Measurements from ENCODE around the gene INCENP. TPM values are rescaled to one million over a fixed set of nuclear protein-coding genes. Genes with fewer than 3 reads are reported as not detected.
A peak's percentile ranks its signal among the peaks of the same experiment; 100 is the strongest.

INCENP gene
- total RNA-seq, 1 experiment from 2014 or later = 154 TPM

GRCh38 chr11:62169448-62169847, 45.6 kb downstream of the INCENP start:
- H3K79me2 ChIP-seq (ENCODE audit: low read depth) = no peaks in the 10 kb centered on the region
- intact Hi-C loops (cut with micrococcal nuclease; ENCODE audit: unreplicated experiment) = no loop called here
- TF ChIP-seq EZH2 (IDR thresholded peaks at IDR 0.05; ENCODE audit: low read depth) = no peak
- TF ChIP-seq, protein P1, sequence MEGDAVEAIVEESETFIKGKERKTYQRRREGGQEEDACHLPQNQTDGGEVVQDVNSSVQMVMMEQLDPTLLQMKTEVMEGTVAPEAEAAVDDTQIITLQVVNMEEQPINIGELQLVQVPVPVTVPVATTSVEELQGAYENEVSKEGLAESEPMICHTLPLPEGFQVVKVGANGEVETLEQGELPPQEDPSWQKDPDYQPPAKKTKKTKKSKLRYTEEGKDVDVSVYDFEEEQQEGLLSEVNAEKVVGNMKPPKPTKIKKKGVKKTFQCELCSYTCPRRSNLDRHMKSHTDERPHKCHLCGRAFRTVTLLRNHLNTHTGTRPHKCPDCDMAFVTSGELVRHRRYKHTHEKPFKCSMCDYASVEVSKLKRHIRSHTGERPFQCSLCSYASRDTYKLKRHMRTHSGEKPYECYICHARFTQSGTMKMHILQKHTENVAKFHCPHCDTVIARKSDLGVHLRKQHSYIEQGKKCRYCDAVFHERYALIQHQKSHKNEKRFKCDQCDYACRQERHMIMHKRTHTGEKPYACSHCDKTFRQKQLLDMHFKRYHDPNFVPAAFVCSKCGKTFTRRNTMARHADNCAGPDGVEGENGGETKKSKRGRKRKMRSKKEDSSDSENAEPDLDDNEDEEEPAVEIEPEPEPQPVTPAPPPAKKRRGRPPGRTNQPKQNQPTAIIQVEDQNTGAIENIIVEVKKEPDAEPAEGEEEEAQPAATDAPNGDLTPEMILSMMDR (conservative IDR thresholded peaks at IDR 0.05) = no peak
- H3K27me3 ChIP-seq (ENCODE audit: insufficient read depth, low read depth) = peaks cover 99% of the 10 kb centered on the region
- H2AFZ ChIP-seq = no peak overlapping the region
- no peaks in the 10 kb centered on the region for H3K36me3 ChIP-seq (ENCODE audit: low read depth)
- no peaks in the 10 kb centered on the region for H3K9me3 ChIP-seq (ENCODE audit: insufficient read depth, low read depth)
- no peaks in the 10 kb centered on the region for H3F3A ChIP-seq (ENCODE audit: insufficient read depth, low read depth)
- no peak overlapping the region for H3K4me2 ChIP-seq
- no peak overlapping the region for H3K4me3 ChIP-seq
- POLR2A ChIA-PET (ENCODE audit: unreplicated experiment) = no interaction called here
- no peaks in the 10 kb centered on the region for H3K4me1 ChIP-seq (replicated peaks; ENCODE audit: insufficient read depth)
- no TSS peak for BruUV-seq (replicated peaks)
- H4K20me1 ChIP-seq (ENCODE audit: insufficient read depth) = no peaks in the 10 kb centered on the region
- no peaks in the 10 kb centered on the region for H3K9me2 ChIP-seq (ENCODE audit: insufficient read depth)
- CTCF ChIA-PET = interaction anchor here (0.6 kb wide), 1 partner anchor 13 kb away, joined by 6 read pairs; no protein-coding TSS in a partner anchor
- DNase-seq = no peak
- no peak overlapping the region for H3K27ac ChIP-seq

DNA sequence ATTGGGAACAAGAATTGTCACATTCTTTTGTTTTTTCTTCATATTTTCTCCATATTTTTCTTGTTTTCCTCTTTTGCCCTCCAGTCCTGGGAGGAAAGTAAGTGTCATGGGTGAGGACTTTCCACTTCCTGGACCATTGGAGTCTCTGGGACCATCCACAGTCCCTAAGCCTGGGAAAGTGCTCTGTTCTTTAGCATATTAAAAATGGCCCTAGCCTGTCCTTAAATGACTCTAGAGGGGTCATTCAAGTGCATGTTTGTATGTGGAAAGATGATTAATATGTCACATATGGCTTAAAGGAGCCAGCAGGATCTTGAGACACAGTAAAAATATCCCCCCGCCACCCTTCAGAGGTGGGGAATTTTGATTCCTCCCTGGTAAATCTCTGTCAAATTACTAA, 46.1 kb downstream of the INCENP start:
- Histone ChIP-seq H3K27ac (no peak overlapping the region), H2AFZ (no peak overlapping the region), H3F3A (ENCODE audit: insufficient read depth, low read depth) (no peaks in the 10 kb centered on the region), H3K4me2 (no peak overlapping the region), H3K4me1 (replicated peaks; ENCODE audit: insufficient read depth) (no peaks in the 10 kb centered on the region), H3K36me3 (ENCODE audit: low read depth) (no peaks in the 10 kb centered on the region), H3K9me2 (ENCODE audit: insufficient read depth) (no peaks in the 10 kb centered on the region), H3K9me3 (ENCODE audit: insufficient read depth, low read depth) (no peaks in the 10 kb centered on the region), H4K20me1 (ENCODE audit: insufficient read depth) (no peaks in the 10 kb centered on the region), H3K27me3 (ENCODE audit: insufficient read depth, low read depth) (peaks cover 99% of the 10 kb centered on the region), H3K79me2 (ENCODE audit: low read depth) (no peaks in the 10 kb centered on the region), H3K4me3 (no peak overlapping the region)
- POLR2A ChIA-PET (ENCODE audit: unreplicated experiment) = interaction anchor here (0.6 kb wide), 1 partner anchor 80 kb away, joined by 6 read pairs; no protein-coding TSS in a partner anchor
- DNase-seq = no peak
- intact Hi-C loops (cut with micrococcal nuclease; ENCODE audit: unreplicated experiment) = loop anchor here (2.0 kb wide), 1 partner anchor 693 kb away; no protein-coding TSS in a partner anchor
- TF ChIP-seq, protein P1 (conservative IDR thresholded peaks at IDR 0.05) = no peak
- TF ChIP-seq EZH2 (IDR thresholded peaks at IDR 0.05; ENCODE audit: low read depth) = no peak
- no TSS peak for BruUV-seq (replicated peaks)
- CTCF ChIA-PET = no interaction called here

DNA sequence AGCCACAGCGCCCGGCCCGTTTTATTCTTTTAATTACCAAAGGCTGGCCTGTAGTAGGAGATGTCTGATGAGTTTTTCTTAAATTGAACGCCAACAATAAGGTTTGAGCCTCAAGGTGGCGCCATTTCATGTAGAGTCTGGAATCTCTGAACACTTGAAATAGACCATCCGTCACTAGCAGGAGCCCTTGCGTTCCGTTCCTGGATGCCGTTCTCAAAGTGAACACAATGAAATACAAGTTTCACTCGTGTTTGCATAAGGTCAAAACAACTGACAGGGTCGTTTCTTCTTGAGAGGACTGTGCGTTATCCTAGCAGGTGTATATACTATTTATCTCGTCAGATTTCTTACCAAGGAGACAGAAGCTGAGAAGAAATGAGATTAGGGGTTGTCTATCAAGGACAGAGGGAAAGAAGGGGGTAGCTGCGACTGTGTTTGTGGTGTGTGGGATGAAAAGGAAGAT, 47.5 kb downstream of the INCENP start:
- DNase-seq = peak; percentile 67 to 70
- H3K27me3 ChIP-seq (ENCODE audit: insufficient read depth, low read depth) = peaks cover 98% of the 10 kb centered on the region
- no peak overlapping the region for H3K27ac ChIP-seq
- H3K36me3 ChIP-seq (ENCODE audit: low read depth) = no peaks in the 10 kb centered on the region
- no peaks in the 10 kb centered on the region for H3F3A ChIP-seq (ENCODE audit: insufficient read depth, low read depth)
- no peaks in the 10 kb centered on the region for H3K9me2 ChIP-seq (ENCODE audit: insufficient read depth)
- no peak for TF ChIP-seq EZH2 (IDR thresholded peaks at IDR 0.05; ENCODE audit: low read depth)
- TF ChIP-seq, protein P1 (conservative IDR thresholded peaks at IDR 0.05) = peak; percentile 86
- no peaks in the 10 kb centered on the region for H3K79me2 ChIP-seq (ENCODE audit: low read depth)
- no peaks in the 10 kb centered on the region for H3K9me3 ChIP-seq (ENCODE audit: insufficient read depth, low read depth)
- no peak overlapping the region for H3K4me2 ChIP-seq
- ChIA-PET POLR2A (ENCODE audit: unreplicated experiment) (no interaction called here), CTCF (interaction anchor here (0.7 kb wide), 2 partner anchors 175 to 344 kb away, joined by 9 to 10 read pairs; no protein-coding TSS in a partner anchor)
- intact Hi-C loops (cut with micrococcal nuclease; ENCODE audit: unreplicated experiment) = loop anchor here (1.0 to 2.0 kb wide), 4 partner anchors 37 to 692 kb away; partner anchors contain the start of gene SCGB2A1
- H3K4me3 ChIP-seq = no peak overlapping the region
- no peaks in the 10 kb centered on the region for H3K4me1 ChIP-seq (replicated peaks; ENCODE audit: insufficient read depth)
- no TSS peak for BruUV-seq (replicated peaks)
- no peak overlapping the region for H2AFZ ChIP-seq
- H4K20me1 ChIP-seq (ENCODE audit: insufficient read depth) = no peaks in the 10 kb centered on the region

Data from PC-9 (cell line).